Osteocyte (in vitro differentiated cells): ENCODE data around the gene S1PR4. TPM values are rescaled to one million over a fixed set of nuclear protein-coding genes. Genes with fewer than 3 reads are reported as not detected.

ENCODE experiments used
- DNase-seq: peaks from one replicate; pipeline ENCODE4 v3.0.0; 2021; ENCODE audit warnings: mixed read lengths; ENCODE audit not compliant: unreplicated experiment; ENCODE audit errors: extremely low spot score
- H3K27ac Mint-ChIP-seq: one replicate; pipeline ENCODE4 v1.8.0; 2021; ENCODE audit warnings: mild to moderate bottlenecking, mixed read lengths; ENCODE audit not compliant: unreplicated experiment
- H3K27me3 Mint-ChIP-seq: one replicate; pipeline ENCODE4 v1.8.0; 2021; ENCODE audit warnings: mixed read lengths; ENCODE audit not compliant: unreplicated experiment
- H3K36me3 Mint-ChIP-seq: one replicate; pipeline ENCODE4 v1.8.0; 2021; ENCODE audit warnings: mixed read lengths; ENCODE audit not compliant: unreplicated experiment
- H3K4me1 Mint-ChIP-seq: one replicate; pipeline ENCODE4 v1.8.0; 2021; ENCODE audit warnings: mixed read lengths; ENCODE audit not compliant: unreplicated experiment
- H3K4me3 Mint-ChIP-seq: one replicate; pipeline ENCODE4 v1.8.0; 2021; ENCODE audit warnings: mild to moderate bottlenecking, moderate library complexity, mixed read lengths; ENCODE audit not compliant: unreplicated experiment
- H3K9me3 Mint-ChIP-seq: one replicate; pipeline ENCODE4 v1.8.0; 2021; ENCODE audit warnings: mixed read lengths; ENCODE audit not compliant: unreplicated experiment
- CTCF ChIP-seq: fragments of 200-600 bp; sonication (generic); IDR thresholded peaks from 2 replicates; pipeline ENCODE4 v1.5.0; 2021; ENCODE audit warnings: antibody characterized with exemption, mild to moderate bottlenecking, moderate library complexity
- total RNA-seq: library from RNA; stranded (reverse); gene quantifications from 2 replicates; pipeline ENCODE4 v1.2.1, GENCODE V29; 2021

Gene S1PR4
- total RNA-seq, 1 donor from 2014 or later = not detected

- no peaks in the 10 kb centered on the region for H3K9me3 Mint-ChIP-seq
- H3K4me1 Mint-ChIP-seq = peaks cover 20% of the 10 kb centered on the region
- no peak for TF ChIP-seq CTCF
- H3K27ac Mint-ChIP-seq = no peak overlapping the region
- H3K27me3 Mint-ChIP-seq = no peaks in the 10 kb centered on the region
- peak overlapping the region; percentile 82 for H3K4me3 Mint-ChIP-seq
- peaks cover 4% of the 10 kb centered on the region for H3K36me3 Mint-ChIP-seq
- no peak for DNase-seq
Observed at GRCh38 chr19:3187662-3188511, 9.3 kb downstream of the S1PR4 start.

GRCh38 chr19:3188627-3189596 is 10.3 kb downstream of the S1PR4 start:
- Mint-ChIP-seq H3K4me1 (peaks cover 20% of the 10 kb centered on the region), H3K27me3 (no peaks in the 10 kb centered on the region), H3K4me3 (peak overlapping the region; percentile 50), H3K36me3 (peaks cover 5% of the 10 kb centered on the region), H3K27ac (no peak overlapping the region), H3K9me3 (no peaks in the 10 kb centered on the region)
- DNase-seq = no peak
- TF ChIP-seq CTCF = no peak

GRCh38 chr19:3189702-3190469 is 11.3 kb downstream of the S1PR4 start:
- no peaks in the 10 kb centered on the region for H3K9me3 Mint-ChIP-seq
- peaks cover 20% of the 10 kb centered on the region for H3K4me1 Mint-ChIP-seq
- H3K27me3 Mint-ChIP-seq = no peaks in the 10 kb centered on the region
- no peak overlapping the region for H3K4me3 Mint-ChIP-seq
- DNase-seq = no peak
- TF ChIP-seq CTCF = no peak
- peaks cover 9% of the 10 kb centered on the region for H3K36me3 Mint-ChIP-seq
- H3K27ac Mint-ChIP-seq = no peak overlapping the region

- Mint-ChIP-seq H3K9me3 (no peaks in the 10 kb centered on the region), H3K27ac (no peak overlapping the region), H3K4me1 (peaks cover 20% of the 10 kb centered on the region), H3K27me3 (no peaks in the 10 kb centered on the region), H3K36me3 (peaks cover 9% of the 10 kb centered on the region), H3K4me3 (no peak overlapping the region)
- TF ChIP-seq CTCF = no peak
- no peak for DNase-seq
Observed at GRCh38 chr19:3190470-3190770, 11.9 kb downstream of the S1PR4 start.
